HG03045 (cell line): ENCODE measurements around the gene TPT1.
"Not testable (repeated sequence)": the region's sequence is repeated elsewhere in the genome, so short reads cannot be mapped to it uniquely, and the experiment has no call there.

Experiments
- ATAC-seq: cut with Tn5 transposase; IDR thresholded peaks from one replicate; pipeline ENCODE4 v1.9.1; 2021; ENCODE audit warnings: mild to moderate bottlenecking, moderate library complexity; ENCODE audit not compliant: unreplicated experiment

TPT1 gene

GRCh38 chr13:45368005-45368404, 27.0 kb upstream of the TPT1 start:
- ATAC-seq: no peak

DNA sequence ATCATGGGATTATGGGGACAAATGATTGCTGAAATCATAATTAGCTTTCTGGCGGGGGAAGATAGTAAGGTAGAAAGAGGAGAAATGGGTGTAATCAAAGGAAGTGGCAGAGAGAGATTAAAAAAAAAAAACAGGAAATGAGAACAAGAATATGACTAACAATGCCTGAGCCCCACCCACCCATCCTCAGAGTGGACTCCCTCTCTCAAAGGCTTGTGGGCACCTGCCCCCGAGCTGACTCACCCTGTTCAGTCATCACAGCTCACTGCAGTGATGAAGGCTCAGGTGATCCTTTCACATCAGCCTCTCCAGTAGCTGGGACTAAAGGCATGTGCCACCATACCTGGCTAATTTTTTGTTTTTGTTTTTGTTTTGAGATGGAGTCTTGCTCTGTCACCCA, 26.4 kb upstream of the TPT1 start:
- ATAC-seq: peak; percentile 93

GRCh38 chr13:45365558-45365885, 24.5 kb upstream of the TPT1 start:
- no peak for ATAC-seq

DNA sequence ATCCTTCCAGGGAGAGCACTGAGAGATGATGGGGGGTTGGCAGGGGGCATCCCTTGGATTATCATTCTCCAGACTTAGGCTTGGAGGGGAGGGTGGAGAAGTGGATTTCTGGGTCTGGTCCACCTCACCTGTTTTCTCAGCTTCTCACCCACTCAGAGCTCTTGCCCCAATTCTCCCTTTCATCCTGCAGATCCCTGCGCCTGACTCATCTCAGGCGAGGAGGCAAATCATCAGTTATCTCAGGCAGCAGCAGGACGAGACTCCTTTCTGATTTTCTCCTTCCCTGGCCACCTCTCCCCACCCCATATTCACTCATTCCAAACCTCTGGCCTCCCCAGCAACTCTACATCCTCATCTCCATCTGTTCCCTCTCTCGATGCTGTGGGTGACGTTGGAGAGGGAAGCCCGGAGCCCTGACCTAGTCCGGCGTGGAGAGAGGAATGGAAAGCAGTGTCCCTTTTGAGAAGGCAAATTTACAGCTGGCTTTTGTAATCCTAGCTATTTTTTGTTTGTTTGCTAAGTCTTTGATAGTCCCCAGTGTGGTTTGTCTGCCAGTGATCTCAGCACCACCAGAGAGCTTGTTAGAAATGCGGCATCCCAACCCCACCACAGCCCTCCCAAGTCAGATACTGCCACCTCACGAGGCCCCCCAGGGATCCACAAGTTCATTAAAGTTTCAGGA, 24.0 kb upstream of the TPT1 start:
- ATAC-seq: no peak

DNA sequence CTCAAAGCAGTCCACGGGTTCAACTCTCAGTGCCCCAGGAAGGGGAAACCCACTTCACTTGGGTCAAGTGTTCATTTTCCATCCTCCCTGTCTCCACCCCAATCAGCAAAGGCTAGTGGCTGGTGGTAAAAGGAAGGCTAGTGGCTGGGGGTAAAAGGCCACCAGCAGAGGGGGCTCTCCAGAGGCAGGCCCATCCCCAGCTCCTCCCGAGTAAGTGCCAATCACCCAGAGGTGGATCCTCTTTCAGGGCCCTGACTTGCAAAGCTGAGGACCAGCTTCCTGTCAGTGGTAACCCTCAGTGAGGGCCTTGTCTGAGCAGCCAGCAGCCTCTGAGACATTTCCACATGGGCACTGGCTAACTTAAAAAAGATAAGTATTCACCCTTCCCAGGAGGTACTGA, 22.0 kb upstream of the TPT1 start:
- ATAC-seq: no peak

DNA sequence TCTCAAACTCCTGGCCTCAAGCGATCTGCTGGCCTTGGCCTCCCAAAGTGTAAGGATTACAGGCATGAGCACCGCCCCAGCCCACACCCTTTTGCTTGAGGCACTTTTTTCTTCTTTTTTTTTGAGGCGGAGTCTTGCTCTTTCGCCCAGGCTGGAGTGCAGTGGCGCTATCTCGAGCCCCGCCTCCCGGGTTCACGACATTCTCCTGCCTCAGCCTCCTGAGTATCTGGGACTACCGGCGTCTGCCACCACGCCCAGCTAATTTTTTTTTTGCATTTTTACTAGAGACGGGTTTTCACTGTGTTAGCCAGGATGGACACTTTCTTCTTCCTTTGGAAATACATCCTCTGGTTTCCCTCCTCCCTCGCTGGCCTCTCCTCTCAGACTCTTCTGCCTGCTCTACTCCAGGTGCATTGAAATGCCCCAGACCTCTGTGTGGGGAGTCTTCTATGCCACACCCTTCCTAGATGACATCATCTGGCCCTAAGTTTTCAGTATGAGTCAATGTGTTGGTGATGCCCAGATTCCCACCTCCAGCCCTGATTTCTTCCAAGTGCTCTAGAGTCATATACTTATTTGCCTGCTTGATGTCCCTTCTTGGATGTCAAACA, 20.7 kb upstream of the TPT1 start:
- no peak for ATAC-seq

DNA sequence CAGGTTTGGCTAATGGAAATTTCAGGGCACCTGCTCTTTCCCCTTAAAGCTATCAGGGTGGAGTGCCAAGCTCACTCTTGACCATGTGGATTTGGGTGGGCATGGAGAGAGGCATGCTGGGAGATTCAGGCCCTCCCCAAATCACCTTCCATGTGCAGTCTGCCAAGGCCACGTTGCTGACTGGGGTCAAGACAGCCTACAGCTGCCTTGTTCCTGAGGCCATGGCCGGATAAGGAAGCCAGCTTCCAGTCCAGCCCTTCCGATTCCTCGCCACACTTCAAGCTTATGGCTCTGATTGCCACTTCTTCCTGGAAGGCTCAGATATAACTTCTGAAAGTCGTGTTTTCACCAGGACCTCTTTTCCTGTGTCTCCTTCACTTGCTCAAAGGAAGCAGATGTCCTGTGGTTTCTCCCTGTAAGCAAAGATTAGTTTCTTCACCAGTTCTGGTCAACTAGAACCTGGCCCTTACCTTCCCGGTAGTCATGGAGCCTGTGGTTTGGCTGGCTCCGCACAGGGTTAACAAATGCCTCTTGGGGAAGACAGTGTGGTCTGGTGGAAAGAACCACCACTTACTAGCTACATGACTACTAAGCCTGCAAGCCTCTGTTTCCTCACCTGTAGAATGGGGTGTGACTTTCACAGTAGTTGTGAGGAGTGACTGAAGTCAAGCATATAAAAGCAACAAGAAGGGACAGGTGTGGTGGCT, 16.1 kb upstream of the TPT1 start:
- no peak for ATAC-seq

- no peak for ATAC-seq
Measured at GRCh38 chr13:45353895-45354294, 12.9 kb upstream of the TPT1 start.

- ATAC-seq: no peak
Measured at GRCh38 chr13:45352031-45352430, 11.0 kb upstream of the TPT1 start.

- ATAC-seq: no peak
Measured at GRCh38 chr13:45350152-45350551, 9.2 kb upstream of the TPT1 start.

GRCh38 chr13:45349438-45349837, 8.5 kb upstream of the TPT1 start:
- no peak for ATAC-seq

- not testable (repeated sequence) for ATAC-seq
Measured at GRCh38 chr13:45344064-45344463, 3.1 kb upstream of the TPT1 start.

DNA sequence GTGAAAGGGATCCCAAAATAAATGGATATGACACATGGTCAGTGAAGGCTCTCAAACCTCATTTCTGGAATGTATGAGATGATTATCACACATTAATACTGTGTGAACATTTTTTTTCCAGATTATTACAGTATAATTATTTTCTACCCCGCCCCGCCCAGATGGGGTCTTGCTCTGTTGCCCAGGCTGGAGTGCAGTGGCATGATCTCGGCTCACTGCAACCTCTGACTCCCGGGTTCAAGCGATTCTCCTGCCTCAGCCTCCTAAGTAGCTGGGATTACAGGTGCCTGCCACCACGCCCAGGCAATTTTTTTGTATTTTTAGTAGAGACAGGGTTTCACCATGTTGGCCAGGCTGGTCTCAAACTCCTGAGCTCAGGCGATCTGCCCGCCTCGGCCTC, 2.1 kb upstream of the TPT1 start:
- ATAC-seq: not testable (repeated sequence)

GRCh38 chr13:45342668-45343067, 1.7 kb upstream of the TPT1 start:
- ATAC-seq: not testable (repeated sequence)

- ATAC-seq: no peak
Measured at GRCh38 chr13:45341799-45342500, 967 bp upstream of the TPT1 start.

DNA sequence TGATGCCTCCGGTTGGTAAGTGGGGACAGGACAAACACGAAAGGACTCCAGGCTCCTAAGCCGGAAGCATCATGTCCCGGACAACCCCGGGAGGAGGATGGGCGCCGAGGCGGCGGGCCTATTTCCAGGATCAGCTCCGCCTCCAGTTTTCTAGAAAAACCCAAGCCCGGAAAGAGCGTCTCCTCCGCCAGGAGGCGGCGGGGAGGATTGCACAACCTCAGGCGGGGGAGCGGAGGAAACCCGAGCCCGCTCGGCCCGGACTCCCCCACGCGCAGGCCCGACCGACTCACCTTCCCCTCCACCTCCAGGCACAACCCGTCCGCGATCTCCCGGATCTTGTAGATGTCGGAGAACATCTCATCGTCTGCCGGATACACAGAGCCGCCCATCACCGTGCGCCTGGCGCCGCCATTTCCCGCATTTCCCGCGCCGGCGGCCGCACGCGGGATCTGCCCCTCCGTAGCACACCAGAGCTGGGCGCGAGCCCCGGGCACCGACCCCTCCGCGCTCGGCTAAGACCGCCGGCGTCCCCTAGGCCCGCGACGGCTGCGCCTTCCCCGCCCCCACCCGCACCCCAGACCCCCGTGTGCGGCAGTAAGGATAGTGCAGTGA, 455 bp downstream of the TPT1 start:
- ATAC-seq: peak; percentile 44

DNA sequence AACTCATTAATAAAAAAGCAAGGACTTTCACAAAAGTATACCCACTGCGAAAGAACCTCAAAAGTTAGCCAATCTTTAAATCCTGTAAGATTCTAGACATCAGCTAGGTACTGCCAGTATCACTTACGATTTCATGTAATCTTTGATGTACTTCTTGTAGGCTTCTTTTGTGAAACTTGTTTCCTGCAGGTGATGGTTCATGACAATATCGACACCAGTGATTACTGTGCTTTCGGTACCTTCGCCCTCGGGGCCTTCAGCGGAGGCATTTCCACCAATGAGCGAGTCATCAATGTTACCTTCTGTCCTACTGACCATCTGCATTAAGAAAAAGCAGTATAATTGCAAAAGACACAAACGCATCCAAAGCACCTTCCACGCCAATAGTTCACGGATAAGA, 1.1 kb downstream of the TPT1 start:
- ATAC-seq: no peak

GRCh38 chr13:45339399-45339798, 1.6 kb downstream of the TPT1 start:
- ATAC-seq: no peak

GRCh38 chr13:45337803-45338202, 3.2 kb downstream of the TPT1 start:
- ATAC-seq: no peak

- no peak for ATAC-seq
Measured at GRCh38 chr13:45337395-45337794, 3.6 kb downstream of the TPT1 start.

GRCh38 chr13:45336025-45336800, 4.8 kb downstream of the TPT1 start:
- no peak for ATAC-seq
